Astrocyte (in vitro differentiated cells and primary cell): ENCODE data around the gene ABHD5. TPM values are rescaled to one million over a fixed set of nuclear protein-coding genes. Genes with fewer than 3 reads are reported as not detected.

Source experiments
- DNase-seq: peaks from one replicate; pipeline ENCODE4 v3.0.0-alpha.2; 2010; ENCODE audit warnings: low read depth
- FAIRE-seq: peaks from 2 replicates; lab custom pipeline; 2011; peaks lifted over from hg19 to GRCh38; lab: Jason Lieb, UNC
- H2AFZ ChIP-seq: 2 replicates; pipeline ENCODE4 v1.6.0; 2012; ENCODE audit warnings: low read depth, low read length, inconsistent platforms
- H3K27ac ChIP-seq: 2 replicates; pipeline ENCODE4 v1.5.1; 2011; ENCODE audit warnings: low read depth, low read length, inconsistent platforms
- H3K27me3 ChIP-seq: 2 replicates; pipeline ENCODE4 v1.6.0; 2011; ENCODE audit warnings: low read length, inconsistent platforms; ENCODE audit not compliant: insufficient read depth
- H3K36me3 ChIP-seq: 2 replicates; pipeline ENCODE4 v1.5.1; 2011; ENCODE audit warnings: low read length, inconsistent platforms; ENCODE audit not compliant: insufficient read depth
- H3K4me1 ChIP-seq: 2 replicates; pipeline ENCODE4 v1.5.1; 2011; ENCODE audit warnings: low read length, inconsistent platforms; ENCODE audit not compliant: insufficient read depth
- H3K4me2 ChIP-seq: 2 replicates; pipeline ENCODE4 v1.6.0; 2012; ENCODE audit warnings: low read length, inconsistent platforms
- H3K4me3 ChIP-seq: 2 replicates; pipeline ENCODE4 v1.5.1; 2011; ENCODE audit warnings: low read depth, mild to moderate bottlenecking, low read length, inconsistent platforms; ENCODE audit not compliant: insufficient read depth
- H3K79me2 ChIP-seq: 2 replicates; pipeline ENCODE4 v1.6.0; 2012; ENCODE audit warnings: mild to moderate bottlenecking, low read length, inconsistent platforms; ENCODE audit not compliant: insufficient read depth
- H3K9ac ChIP-seq: 2 replicates; pipeline ENCODE4 v1.6.0; 2012; ENCODE audit warnings: mild to moderate bottlenecking, low read length, inconsistent platforms
- H3K9me3 ChIP-seq: 2 replicates; pipeline ENCODE4 v1.5.1; 2012; ENCODE audit warnings: low read depth, mild to moderate bottlenecking, low read length, inconsistent platforms; ENCODE audit not compliant: insufficient read depth
- H4K20me1 ChIP-seq: 2 replicates; pipeline ENCODE4 v1.6.0; 2012; ENCODE audit warnings: low read length, inconsistent platforms; ENCODE audit not compliant: insufficient read depth
- H3K27ac Mint-ChIP-seq: one replicate; pipeline ENCODE4 v1.8.0; 2021; ENCODE audit warnings: mild to moderate bottlenecking, mixed read lengths; ENCODE audit not compliant: unreplicated experiment
- H3K27me3 Mint-ChIP-seq: one replicate; pipeline ENCODE4 v1.8.0; 2021; ENCODE audit warnings: low read depth, mixed read lengths; ENCODE audit not compliant: unreplicated experiment
- H3K36me3 Mint-ChIP-seq: one replicate; pipeline ENCODE4 v1.8.0; 2021; ENCODE audit warnings: low read depth, mixed read lengths; ENCODE audit not compliant: unreplicated experiment
- H3K4me1 Mint-ChIP-seq: one replicate; pipeline ENCODE4 v1.8.0; 2021; ENCODE audit warnings: low read depth, mixed read lengths; ENCODE audit not compliant: unreplicated experiment
- H3K4me3 Mint-ChIP-seq: one replicate; pipeline ENCODE4 v1.8.0; 2021; ENCODE audit warnings: mild to moderate bottlenecking, moderate library complexity, mixed read lengths; ENCODE audit not compliant: unreplicated experiment
- H3K9me3 Mint-ChIP-seq: one replicate; pipeline ENCODE4 v1.8.0; 2021; ENCODE audit warnings: mild to moderate bottlenecking, mixed read lengths; ENCODE audit not compliant: unreplicated experiment
- EZH2 ChIP-seq: IDR thresholded peaks from 2 replicates; pipeline ENCODE4 v1.6.1; 2012; ENCODE audit warnings: mild to moderate bottlenecking, low read length, inconsistent platforms; ENCODE audit not compliant: insufficient read depth
- total RNA-seq: library from RNA; stranded (reverse); gene quantifications from 2 replicates; pipeline ENCODE4 v1.2.1, GENCODE V29; 2021
- TF ChIP-seq, protein P1 (sequence below): IDR thresholded peaks from 2 replicates; pipeline ENCODE4 v1.5.1; 2011; ENCODE audit warnings: low read depth, mild to moderate bottlenecking, inconsistent platforms, low read length, moderate library complexity; ENCODE audit not compliant: insufficient read depth

The ABHD5 gene
- total RNA-seq, 1 donor from 2014 or later, result 18.3 TPM

GRCh38 chr3:43710607-43711006, 19.9 kb downstream of the ABHD5 start:
- Histone ChIP-seq H4K20me1 (no peaks in the 10 kb centered on the region), H3K4me3 (no peak overlapping the region), H3K36me3 (peaks cover 10% of the 10 kb centered on the region), H3K27ac (no peak overlapping the region), H3K9ac (no peak overlapping the region), H3K27me3 (no peaks in the 10 kb centered on the region), H3K9me3 (no peaks in the 10 kb centered on the region), H3K4me2 (no peak overlapping the region), H3K79me2 (no peaks in the 10 kb centered on the region), H2AFZ (no peak overlapping the region), H3K4me1 (peaks cover 16% of the 10 kb centered on the region)
- peaks cover 11% of the 10 kb centered on the region for H3K4me1 Mint-ChIP-seq
- H3K27ac Mint-ChIP-seq, result no peak overlapping the region
- peaks cover 19% of the 10 kb centered on the region for H3K36me3 Mint-ChIP-seq
- TF ChIP-seq, protein P1, sequence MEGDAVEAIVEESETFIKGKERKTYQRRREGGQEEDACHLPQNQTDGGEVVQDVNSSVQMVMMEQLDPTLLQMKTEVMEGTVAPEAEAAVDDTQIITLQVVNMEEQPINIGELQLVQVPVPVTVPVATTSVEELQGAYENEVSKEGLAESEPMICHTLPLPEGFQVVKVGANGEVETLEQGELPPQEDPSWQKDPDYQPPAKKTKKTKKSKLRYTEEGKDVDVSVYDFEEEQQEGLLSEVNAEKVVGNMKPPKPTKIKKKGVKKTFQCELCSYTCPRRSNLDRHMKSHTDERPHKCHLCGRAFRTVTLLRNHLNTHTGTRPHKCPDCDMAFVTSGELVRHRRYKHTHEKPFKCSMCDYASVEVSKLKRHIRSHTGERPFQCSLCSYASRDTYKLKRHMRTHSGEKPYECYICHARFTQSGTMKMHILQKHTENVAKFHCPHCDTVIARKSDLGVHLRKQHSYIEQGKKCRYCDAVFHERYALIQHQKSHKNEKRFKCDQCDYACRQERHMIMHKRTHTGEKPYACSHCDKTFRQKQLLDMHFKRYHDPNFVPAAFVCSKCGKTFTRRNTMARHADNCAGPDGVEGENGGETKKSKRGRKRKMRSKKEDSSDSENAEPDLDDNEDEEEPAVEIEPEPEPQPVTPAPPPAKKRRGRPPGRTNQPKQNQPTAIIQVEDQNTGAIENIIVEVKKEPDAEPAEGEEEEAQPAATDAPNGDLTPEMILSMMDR, result no peak
- TF ChIP-seq EZH2, result no peak
- no peak for FAIRE-seq
- DNase-seq, result no peak
- H3K9me3 Mint-ChIP-seq, result no peaks in the 10 kb centered on the region
- H3K27me3 Mint-ChIP-seq, result no peaks in the 10 kb centered on the region
- H3K4me3 Mint-ChIP-seq, result no peak overlapping the region

DNA sequence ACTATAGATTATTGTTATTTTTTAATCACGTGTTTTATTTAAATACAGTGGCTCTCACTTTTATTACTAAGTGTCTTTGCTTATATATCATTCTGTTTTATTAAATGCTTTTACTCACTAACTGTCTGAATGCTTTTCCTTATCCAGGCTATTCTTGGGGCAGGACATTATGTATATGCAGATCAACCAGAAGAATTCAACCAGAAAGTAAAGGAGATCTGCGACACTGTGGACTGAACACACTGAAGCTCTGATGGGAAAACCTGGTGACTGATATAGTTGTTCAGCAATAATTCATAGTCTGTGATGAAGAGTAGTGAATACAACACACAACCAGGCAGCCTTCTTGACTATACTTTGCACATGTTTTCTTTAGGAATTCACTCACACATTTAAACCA, 27.6 kb downstream of the ABHD5 start:
- no peak overlapping the region for H3K4me2 ChIP-seq
- peaks cover 7% of the 10 kb centered on the region for H3K36me3 ChIP-seq
- H3K4me3 Mint-ChIP-seq, result no peak overlapping the region
- H3K9me3 ChIP-seq, result no peaks in the 10 kb centered on the region
- H3K79me2 ChIP-seq, result no peaks in the 10 kb centered on the region
- H3K9ac ChIP-seq, result no peak overlapping the region
- DNase-seq, result no peak
- no peak overlapping the region for H3K4me3 ChIP-seq
- no peak for FAIRE-seq
- no peak overlapping the region for H3K27ac Mint-ChIP-seq
- no peaks in the 10 kb centered on the region for H3K27me3 Mint-ChIP-seq
- H3K4me1 ChIP-seq, result peaks cover 7% of the 10 kb centered on the region
- no peaks in the 10 kb centered on the region for H3K4me1 Mint-ChIP-seq
- H3K36me3 Mint-ChIP-seq, result peaks cover 7% of the 10 kb centered on the region
- no peaks in the 10 kb centered on the region for H3K27me3 ChIP-seq
- TF ChIP-seq, protein P1, result no peak
- no peak for TF ChIP-seq EZH2
- H2AFZ ChIP-seq, result no peak overlapping the region
- H3K27ac ChIP-seq, result no peak overlapping the region
- H3K9me3 Mint-ChIP-seq, result no peaks in the 10 kb centered on the region
- no peaks in the 10 kb centered on the region for H4K20me1 ChIP-seq

DNA sequence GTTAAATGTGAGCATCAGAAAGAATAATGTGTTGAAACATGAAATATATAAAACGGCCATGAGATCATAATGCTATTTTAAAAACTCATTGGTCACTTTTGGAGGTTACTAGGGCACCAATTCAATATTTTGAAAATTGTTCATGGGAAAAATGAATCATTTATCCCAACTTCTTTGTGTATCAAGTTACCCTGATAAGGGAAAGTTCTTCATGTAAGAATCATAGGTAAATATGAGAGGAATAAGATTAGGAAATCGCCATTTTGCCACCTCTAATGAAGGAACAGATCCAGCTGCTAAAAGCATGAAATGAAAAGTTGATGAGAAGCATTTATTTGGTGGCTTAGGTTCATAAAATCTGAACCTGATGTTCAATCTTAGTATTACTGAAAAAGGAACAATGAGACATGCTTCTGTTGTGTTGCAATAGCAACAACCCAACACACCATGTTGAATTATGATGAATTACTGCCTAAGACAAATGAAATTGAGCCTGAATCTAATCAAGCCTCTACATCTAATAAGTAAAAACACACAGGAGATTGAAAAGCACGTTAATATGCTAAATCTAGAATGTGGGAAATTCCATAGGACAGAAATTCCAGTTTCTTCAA, 32.5 kb downstream of the ABHD5 start:
- no peaks in the 10 kb centered on the region for H3K27me3 ChIP-seq
- no peak for FAIRE-seq

More for the DNA sequence above, 32.5 kb downstream of the ABHD5 start:
- Histone ChIP-seq H3K79me2 (no peaks in the 10 kb centered on the region), H3K9ac (peak overlapping the region; percentile 62), H3K27ac (peak overlapping the region; percentile 86), H3K36me3 (no peaks in the 10 kb centered on the region), H3K4me1 (peaks cover 20% of the 10 kb centered on the region), H4K20me1 (no peaks in the 10 kb centered on the region), H3K9me3 (no peaks in the 10 kb centered on the region), H2AFZ (no peak overlapping the region), H3K4me2 (peak overlapping the region; percentile 36), H3K4me3 (no peak overlapping the region)
- peak; percentile 78 for DNase-seq
- Mint-ChIP-seq H3K4me1 (peaks cover 8% of the 10 kb centered on the region), H3K27me3 (no peaks in the 10 kb centered on the region), H3K27ac (no peak overlapping the region), H3K9me3 (no peaks in the 10 kb centered on the region), H3K4me3 (no peak overlapping the region), H3K36me3 (peaks cover 3% of the 10 kb centered on the region)
- no peak for TF ChIP-seq EZH2
- TF ChIP-seq, protein P1, result no peak
